ENCODE results near the gene SPATA31D3.
"Not testable (repeated sequence)": the region's sequence is repeated elsewhere in the genome, so short reads cannot be mapped to it uniquely, and the experiment has no call there.

Gene SPATA31D3

DNA sequence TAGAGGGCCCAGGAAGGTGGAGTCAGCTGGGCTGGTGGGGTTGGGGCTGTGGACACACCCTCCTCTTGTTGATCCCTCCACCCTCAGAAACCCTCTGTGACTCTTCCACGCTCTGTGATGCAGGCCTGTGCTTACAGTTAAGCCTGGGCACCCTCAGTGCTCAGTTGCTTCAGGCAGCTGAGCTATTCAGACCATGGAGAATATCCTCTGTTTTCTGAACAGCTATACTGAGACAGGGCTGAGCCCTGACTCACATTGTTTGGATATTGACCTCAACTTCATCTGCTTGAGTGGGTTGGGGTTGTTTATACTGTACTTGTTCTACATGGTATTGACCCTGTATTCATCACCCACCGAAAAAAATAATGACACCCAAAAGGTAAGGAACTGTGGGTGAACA is at the start of gene SPATA31D3:
Gene SPATA31D3, plus strand, starts transcription at position 108 of the 400 bp plus-strand sequence. Its CDS starts 86 bp downstream, at position 194.
- DNase-seq (ENCODE audit: low read depth); H3K4me3 ChIP-seq (ENCODE audit: low read depth, low read length): not testable (repeated sequence)

- H3K4me3 ChIP-seq (ENCODE audit: low read depth, low read length) = no peak overlapping the region
- TF ChIP-seq CTCF (IDR thresholded peaks at IDR 0.05; ENCODE audit: insufficient read depth, low read depth, low read length, missing control alignments) = no peak
- no peak for DNase-seq (ENCODE audit: low read depth)
Measured at GRCh38 chr9:81893929-81894328, 49.4 kb upstream of the SPATA31D3 start.

DNA sequence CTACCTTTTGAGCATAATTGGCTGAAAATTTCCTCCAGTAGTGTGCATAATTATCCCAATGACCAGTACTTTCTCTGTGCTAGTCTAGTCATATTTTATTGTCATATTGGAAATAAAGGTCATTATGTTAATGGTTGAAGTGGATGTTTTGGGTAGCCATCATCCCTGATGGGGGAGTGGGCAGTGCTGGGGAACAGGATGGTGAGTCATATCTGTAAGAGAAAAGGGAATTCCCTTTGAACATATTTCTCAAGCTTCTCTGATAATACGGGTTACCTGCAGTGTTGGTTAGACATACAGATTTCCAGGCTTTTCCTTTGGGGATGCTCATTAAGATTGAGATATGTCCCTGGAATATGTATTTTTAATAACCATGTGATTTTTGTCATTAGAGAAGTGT is 48.4 kb upstream of the SPATA31D3 start:
- no peak for DNase-seq (ENCODE audit: low read depth)
- no peak for TF ChIP-seq CTCF (IDR thresholded peaks at IDR 0.05; ENCODE audit: insufficient read depth, low read depth, low read length, missing control alignments)
- no peak overlapping the region for H3K4me3 ChIP-seq (ENCODE audit: low read depth, low read length)

- DNase-seq (ENCODE audit: low read depth) = no peak
- H3K4me3 ChIP-seq (ENCODE audit: low read depth, low read length) = no peak overlapping the region
- no peak for TF ChIP-seq CTCF (IDR thresholded peaks at IDR 0.05; ENCODE audit: insufficient read depth, low read depth, low read length, missing control alignments)
Measured at GRCh38 chr9:81896070-81896469, 47.2 kb upstream of the SPATA31D3 start.

- no peak overlapping the region for H3K4me3 ChIP-seq (ENCODE audit: low read depth, low read length)
- DNase-seq (ENCODE audit: low read depth) = no peak
- no peak for TF ChIP-seq CTCF (IDR thresholded peaks at IDR 0.05; ENCODE audit: insufficient read depth, low read depth, low read length, missing control alignments)
Measured at GRCh38 chr9:81898851-81899250, 44.4 kb upstream of the SPATA31D3 start.

DNA sequence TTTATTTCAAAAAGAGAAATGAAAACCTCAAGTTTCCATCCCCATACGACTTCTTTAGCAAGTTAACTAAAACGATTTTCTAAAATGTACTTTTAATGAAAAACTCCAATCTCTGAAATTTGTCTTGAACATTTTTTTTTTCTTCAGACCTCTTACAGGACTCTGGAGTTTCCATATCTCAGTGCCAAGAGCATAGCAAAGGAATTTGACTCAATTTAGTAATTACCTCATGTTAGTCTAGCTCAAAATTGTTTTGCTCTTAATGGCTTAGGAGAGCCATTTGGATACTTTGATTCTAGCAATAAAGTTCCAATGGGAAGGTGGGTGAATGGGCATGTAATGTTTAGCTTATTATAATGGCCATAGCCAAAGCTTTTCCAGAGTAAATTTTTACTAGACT is 41.1 kb upstream of the SPATA31D3 start:
- no peak for TF ChIP-seq CTCF (IDR thresholded peaks at IDR 0.05; ENCODE audit: insufficient read depth, low read depth, low read length, missing control alignments)
- H3K4me3 ChIP-seq (ENCODE audit: low read depth, low read length) = no peak overlapping the region
- no peak for DNase-seq (ENCODE audit: low read depth)

DNA sequence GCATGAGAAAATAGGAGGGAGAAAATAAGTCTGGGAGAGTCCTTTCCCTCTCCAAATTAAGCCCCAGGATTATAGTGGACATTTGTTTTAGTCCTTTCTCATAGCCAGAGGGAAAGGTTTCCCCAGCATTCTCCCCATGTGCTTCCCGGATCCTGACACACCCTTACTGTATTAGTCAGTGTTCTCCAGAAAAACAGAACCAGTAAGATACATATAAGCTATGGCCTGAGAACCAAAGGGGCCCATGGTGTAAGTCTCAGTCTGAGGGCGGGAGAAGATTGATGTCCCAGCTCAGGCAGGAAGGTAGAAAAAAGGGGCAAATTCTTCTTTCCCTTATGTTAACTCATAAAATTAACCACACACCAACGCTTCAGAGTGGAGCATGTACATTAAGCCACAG is 40.7 kb upstream of the SPATA31D3 start:
- no peak for DNase-seq (ENCODE audit: low read depth)

More for the DNA sequence above, 40.7 kb upstream of the SPATA31D3 start:
- H3K4me3 ChIP-seq (ENCODE audit: low read depth, low read length) = no peak overlapping the region
- no peak for TF ChIP-seq CTCF (IDR thresholded peaks at IDR 0.05; ENCODE audit: insufficient read depth, low read depth, low read length, missing control alignments)
